Mucosa of gallbladder (tissue), 1 donor: ENCODE data around the gene MSX2. TPM values are rescaled to one million over a fixed set of nuclear protein-coding genes. Genes with fewer than 3 reads are reported as not detected.

Experiments used
- DNase-seq: peaks from one replicate; pipeline ENCODE4 v3.0.0-alpha.2; 2020; ENCODE audit warnings: low spot score
- total RNA-seq: library from RNA; stranded (reverse); gene quantifications from one replicate; pipeline ENCODE4 v1.2.1, GENCODE V29; 2021
- donor health status: DM: no; HTN: no; CAD: no.

Gene MSX2
- total RNA-seq, 1 donor from 2014 or later, result 2.5 TPM

DNA sequence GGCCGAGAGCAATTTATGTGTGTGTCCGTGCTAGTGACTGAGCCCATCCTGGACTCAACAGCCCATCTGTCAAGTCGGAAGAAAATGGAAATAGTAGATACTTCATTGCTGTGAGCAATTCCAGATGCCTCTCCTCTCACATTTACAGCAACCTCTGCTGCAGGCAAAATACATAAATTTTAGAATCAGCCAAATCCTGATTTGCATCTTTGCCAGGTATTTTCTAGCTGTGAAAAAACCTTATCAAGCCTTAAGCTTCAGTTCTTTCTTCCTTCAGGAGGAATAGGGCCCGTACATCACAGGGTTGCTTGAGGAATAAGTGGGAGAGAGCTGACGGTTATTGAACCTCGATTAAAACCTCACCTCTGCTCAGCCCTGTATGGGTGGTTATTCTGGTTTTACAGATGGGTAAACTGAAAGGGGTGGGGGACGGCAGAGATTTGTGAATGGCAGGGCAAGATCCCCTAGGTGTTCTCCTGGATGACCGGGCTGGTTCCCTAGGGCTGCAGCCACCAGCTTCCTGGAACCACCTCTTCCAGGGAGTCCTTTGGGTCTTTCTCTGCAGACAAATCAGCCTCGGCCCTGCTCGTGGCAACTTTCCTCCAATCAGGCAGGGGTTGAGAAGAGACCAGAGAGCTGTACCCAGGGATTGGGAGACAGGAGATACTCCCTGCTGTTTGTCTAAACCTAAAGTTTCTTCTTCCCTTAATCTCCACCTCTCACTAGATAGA, 5.3 kb upstream of the MSX2 start:
- DNase-seq, result no peak

DNA sequence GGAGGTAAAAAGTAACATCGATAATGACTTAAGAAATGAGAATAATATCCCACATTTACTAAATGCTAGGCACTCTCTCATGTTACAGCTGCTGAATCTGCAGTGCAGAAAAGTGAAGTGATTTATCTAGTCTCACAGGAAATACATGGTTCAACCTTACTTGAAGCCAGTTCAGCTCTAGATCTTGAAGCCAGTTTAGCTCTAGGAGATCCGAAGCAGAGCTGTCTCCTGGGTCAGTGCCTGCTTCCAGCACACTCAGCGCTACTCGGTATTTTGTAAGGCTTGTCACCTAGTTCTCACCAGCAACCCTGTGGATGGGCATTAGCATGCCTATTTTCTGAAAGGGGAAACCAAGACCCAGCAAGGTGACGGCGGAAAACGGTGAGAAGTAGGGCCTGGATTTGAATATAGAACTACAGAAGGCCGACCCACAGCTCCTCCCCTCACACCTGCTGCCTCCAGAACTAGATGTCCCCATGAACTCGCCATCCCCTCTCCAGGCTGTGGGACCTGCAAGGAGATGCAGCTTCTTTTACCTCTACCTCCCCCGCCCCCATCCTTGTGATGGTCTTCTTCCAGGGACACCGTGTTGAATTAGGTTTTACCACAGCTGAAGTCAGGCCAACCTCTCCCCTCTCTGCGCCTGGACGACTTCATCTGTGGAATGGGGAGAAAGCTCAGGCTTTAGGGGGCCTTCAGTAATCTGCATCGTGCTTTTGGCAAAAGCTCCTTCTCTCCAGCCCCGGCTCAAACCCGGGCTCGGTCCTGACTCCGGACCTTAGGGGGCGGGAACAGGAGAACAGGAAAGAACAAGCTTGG, 4.4 kb upstream of the MSX2 start:
- DNase-seq, result no peak

GRCh38 chr5:174720612-174721529, 3.5 kb upstream of the MSX2 start:
- no peak for DNase-seq

DNA sequence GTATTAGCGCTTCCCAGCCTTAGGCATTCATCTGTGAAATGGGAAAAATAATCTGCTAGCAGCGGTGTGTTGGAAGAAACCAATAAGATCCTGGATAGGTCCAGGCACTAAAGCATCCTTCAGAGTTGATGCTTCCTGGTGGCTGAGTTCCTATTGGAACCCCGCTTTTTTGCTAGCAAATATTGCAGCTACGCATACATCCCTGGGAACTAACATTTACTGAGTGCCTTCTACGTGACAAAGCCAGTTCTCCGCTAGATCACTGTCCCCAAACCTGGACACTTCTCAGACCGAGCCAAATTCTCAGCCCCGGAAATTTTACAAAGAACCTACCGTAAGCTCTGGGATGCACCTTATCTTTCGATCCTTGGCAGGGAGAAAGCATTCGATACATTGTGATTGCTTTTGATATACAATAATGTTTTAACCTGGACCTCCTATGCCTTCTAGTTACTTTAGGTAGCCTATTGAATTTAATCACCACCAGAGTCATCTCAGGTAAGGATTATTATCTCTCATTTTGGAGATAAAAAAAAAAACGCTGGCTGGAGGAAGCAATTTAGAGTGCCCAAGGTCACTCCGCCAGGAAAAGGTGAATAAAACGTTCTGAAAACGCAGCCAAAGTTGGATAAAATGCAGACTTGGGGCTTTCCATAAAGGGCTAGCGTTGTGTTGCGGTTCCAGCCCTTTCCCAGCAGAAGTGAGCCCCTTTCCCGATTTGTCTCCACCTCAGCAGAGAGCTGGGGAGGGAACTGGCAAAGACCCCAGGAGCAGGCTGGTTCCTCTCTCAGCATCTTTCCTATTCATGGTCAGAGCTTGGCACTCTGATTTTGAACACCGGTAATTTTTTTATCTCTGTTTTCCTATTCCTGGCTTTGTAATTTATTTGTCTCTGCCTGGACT, 2.6 kb upstream of the MSX2 start:
- no peak for DNase-seq

- no peak for DNase-seq
Measured at GRCh38 chr5:174722500-174722899, 1.9 kb upstream of the MSX2 start.

- no peak for DNase-seq
Measured at GRCh38 chr5:174723315-174723978, 935 bp upstream of the MSX2 start.

DNA sequence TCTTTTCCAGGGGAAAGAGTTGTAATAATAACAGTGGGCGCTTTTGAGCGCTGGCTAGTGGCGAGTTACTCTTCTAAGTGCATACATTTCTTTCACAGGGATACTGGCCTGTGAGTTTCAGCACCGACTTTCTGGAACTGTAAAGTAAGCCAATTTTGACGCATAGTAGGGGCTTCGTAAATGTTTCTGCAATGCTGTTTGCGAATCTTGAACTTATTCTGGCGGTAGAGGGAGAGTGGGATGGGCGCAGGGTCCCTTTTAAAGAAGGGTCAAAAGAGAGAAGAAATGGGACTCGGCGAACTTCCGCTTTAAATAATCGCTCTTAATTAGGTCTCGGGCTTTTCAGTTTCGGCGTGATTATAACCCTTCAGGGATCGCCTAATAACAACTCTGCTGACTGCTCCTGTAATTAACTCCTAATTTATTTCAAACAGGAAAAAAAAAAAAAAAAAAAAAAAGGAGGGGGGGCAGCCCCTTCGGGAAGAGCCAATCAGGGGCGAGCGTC, 351 bp upstream of the MSX2 start:
- DNase-seq, result no peak

DNA sequence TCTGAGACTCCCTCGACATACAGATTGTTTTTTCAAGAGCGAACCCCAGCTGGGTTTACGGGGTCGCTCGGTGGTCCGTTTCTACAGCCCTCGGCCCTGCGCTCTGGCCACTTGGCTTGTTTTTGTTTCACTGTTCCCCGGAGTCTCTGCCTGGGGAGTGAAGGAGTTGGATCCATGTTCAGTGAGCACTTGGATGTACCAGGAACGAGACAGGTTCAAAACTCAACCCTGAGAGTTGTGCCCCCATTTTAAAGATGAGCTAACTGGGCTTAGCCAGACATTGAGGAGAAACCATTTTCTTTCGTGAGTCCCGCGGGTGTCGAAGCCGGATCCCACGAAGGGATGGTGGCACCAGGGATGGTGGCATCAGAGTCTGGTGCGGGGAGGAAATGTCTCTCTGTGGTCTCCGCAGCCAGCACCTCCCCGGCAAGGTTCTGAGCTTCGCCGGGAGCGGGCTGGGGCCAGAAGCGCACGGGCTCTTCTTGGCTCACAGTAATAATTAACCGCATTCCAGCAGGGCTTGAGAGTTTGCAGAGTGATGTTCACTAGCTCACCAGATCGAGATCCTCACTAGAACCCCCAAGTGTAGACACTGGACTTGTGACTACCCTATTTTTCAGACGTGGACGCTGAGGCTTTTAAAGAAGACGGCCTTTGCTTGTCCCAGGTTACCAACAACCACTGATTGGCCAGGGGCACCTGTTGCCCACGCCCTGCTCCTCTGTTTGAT, 1.0 kb downstream of the MSX2 start:
- DNase-seq, result no peak

DNA sequence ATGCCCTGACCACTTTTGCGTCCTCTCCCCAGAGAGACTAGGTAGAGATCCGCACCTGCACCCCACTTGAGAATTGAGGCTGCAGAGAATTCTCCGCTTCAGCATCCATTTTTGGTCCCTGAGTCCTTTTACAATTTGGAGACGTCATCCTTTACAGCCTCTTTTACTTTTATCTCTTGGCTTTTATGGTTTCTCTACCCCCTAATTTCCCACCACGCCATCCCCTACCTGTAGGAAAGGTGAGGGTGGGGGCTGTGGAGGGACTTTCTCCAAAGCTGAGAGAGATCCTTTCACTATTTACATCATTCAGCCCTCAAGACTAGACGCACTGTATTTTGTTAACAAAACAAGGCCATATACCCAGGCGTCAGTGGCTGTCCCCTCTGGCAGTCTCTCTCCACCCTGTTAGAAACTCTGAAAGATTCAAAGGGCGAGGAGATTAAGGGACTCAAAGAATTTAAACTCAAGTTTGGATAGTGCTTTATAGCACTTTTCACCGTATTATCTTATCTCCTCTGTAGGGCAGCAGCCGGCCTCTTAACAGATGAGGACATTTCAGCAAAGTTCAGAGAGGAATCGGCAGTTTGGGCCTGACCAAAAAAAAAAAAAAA, 1.7 kb downstream of the MSX2 start:
- DNase-seq, result no peak

GRCh38 chr5:174726916-174727793, 2.8 kb downstream of the MSX2 start:
- DNase-seq, result no peak

- no peak for DNase-seq
Measured at GRCh38 chr5:174727794-174728680, 3.7 kb downstream of the MSX2 start.

GRCh38 chr5:174729075-174729680, 4.8 kb downstream of the MSX2 start:
- no peak for DNase-seq

DNA sequence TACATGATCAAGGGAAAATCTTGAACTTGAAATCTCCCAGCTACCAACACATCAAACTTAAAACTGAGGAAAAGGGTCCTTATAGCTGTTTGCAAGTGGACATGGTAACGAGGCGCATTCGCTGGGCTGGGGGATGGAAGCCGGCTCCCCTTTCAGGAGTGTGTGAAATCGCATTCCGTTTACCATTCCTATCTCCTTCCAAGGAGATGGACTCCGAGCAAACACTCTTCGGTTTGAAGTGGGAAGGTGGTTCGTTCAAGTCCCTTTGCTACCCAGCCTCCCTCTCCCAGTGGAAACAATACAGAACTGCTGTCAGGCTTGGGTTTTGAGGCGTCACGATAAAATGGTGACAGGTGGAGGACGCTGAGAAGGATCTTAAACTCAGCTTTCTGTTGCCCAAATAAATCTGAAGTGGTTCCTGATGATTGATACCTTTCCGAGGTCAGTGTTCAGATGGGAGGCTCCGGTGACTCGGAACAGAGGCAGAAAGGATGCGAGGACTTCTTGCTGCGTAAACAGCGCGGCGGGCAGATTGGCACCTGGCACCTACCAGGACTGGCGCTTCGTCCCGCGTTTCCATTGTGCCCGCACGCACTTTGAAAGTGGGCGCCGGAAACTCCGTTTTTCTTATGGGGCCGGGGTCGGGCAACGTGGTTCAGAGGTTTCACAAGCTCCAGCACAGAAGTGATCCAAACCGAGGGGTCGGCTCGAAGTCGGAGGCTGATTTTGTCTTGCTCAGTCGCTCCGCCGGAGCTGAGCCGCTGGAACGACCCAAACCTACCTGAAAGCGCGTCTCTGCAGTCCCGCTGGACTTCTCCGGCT, 7.0 kb downstream of the MSX2 start:
- no peak for DNase-seq

- DNase-seq, result no peak
Measured at GRCh38 chr5:174732036-174733020, 7.9 kb downstream of the MSX2 start.
